ENCODE data around the gene SPATA4. TPM values are rescaled to one million over a fixed set of nuclear protein-coding genes. Genes with fewer than 3 reads are reported as not detected.

Gene SPATA4
- total RNA-seq, 1 donor from 2014 or later: not detected

DNA sequence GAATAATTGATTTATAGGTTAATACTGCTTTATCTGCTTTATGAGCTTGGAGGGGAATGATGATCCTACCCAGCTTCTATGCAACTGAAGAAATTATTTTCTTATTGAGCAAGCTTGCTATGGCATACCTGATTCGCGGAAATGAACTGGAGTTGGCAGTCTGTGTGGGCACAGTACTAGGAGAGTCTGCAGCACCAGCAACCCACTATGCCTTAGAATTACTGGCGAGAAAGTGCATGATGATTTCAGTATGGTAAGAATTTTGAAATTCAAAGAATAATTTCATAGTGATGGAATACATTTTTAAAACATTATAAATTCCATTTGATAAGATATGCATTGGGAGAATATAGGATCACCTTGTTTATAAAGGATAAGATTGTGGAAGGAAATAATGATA, 32.3 kb downstream of the SPATA4 start:
- Mint-ChIP-seq H3K27ac (ENCODE audit: unreplicated experiment) (no peak overlapping the region), H3K27me3 (ENCODE audit: unreplicated experiment) (no peaks in the 10 kb centered on the region), H3K4me3 (ENCODE audit: unreplicated experiment) (no peak overlapping the region), H3K9me3 (ENCODE audit: unreplicated experiment) (no peaks in the 10 kb centered on the region), H3K4me1 (ENCODE audit: low read depth, unreplicated experiment) (no peaks in the 10 kb centered on the region), H3K36me3 (ENCODE audit: unreplicated experiment) (no peaks in the 10 kb centered on the region)
- TF ChIP-seq, protein P1, sequence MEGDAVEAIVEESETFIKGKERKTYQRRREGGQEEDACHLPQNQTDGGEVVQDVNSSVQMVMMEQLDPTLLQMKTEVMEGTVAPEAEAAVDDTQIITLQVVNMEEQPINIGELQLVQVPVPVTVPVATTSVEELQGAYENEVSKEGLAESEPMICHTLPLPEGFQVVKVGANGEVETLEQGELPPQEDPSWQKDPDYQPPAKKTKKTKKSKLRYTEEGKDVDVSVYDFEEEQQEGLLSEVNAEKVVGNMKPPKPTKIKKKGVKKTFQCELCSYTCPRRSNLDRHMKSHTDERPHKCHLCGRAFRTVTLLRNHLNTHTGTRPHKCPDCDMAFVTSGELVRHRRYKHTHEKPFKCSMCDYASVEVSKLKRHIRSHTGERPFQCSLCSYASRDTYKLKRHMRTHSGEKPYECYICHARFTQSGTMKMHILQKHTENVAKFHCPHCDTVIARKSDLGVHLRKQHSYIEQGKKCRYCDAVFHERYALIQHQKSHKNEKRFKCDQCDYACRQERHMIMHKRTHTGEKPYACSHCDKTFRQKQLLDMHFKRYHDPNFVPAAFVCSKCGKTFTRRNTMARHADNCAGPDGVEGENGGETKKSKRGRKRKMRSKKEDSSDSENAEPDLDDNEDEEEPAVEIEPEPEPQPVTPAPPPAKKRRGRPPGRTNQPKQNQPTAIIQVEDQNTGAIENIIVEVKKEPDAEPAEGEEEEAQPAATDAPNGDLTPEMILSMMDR (IDR thresholded peaks at IDR 0.05; ENCODE audit: partially characterized antibody, unreplicated experiment): no peak
- DNase-seq: no peak

GRCh38 chr4:176156656-176157055, 38.7 kb downstream of the SPATA4 start:
- TF ChIP-seq, protein P1 (IDR thresholded peaks at IDR 0.05; ENCODE audit: partially characterized antibody, unreplicated experiment): no peak
- H3K4me1 Mint-ChIP-seq (ENCODE audit: low read depth, unreplicated experiment): no peaks in the 10 kb centered on the region
- no peaks in the 10 kb centered on the region for H3K36me3 Mint-ChIP-seq (ENCODE audit: unreplicated experiment)
- no peaks in the 10 kb centered on the region for H3K27me3 Mint-ChIP-seq (ENCODE audit: unreplicated experiment)
- no peak overlapping the region for H3K4me3 Mint-ChIP-seq (ENCODE audit: unreplicated experiment)
- H3K9me3 Mint-ChIP-seq (ENCODE audit: unreplicated experiment): no peaks in the 10 kb centered on the region
- no peak overlapping the region for H3K27ac Mint-ChIP-seq (ENCODE audit: unreplicated experiment)
- no peak for DNase-seq

- Mint-ChIP-seq H3K36me3 (ENCODE audit: unreplicated experiment) (no peaks in the 10 kb centered on the region), H3K4me1 (ENCODE audit: low read depth, unreplicated experiment) (no peaks in the 10 kb centered on the region), H3K27me3 (ENCODE audit: unreplicated experiment) (no peaks in the 10 kb centered on the region), H3K9me3 (ENCODE audit: unreplicated experiment) (no peaks in the 10 kb centered on the region), H3K4me3 (ENCODE audit: unreplicated experiment) (no peak overlapping the region), H3K27ac (ENCODE audit: unreplicated experiment) (no peak overlapping the region)
- TF ChIP-seq, protein P1 (IDR thresholded peaks at IDR 0.05; ENCODE audit: partially characterized antibody, unreplicated experiment): no peak
- no peak for DNase-seq
Observed at GRCh38 chr4:176153124-176153523, 42.3 kb downstream of the SPATA4 start.

GRCh38 chr4:176150704-176151103, 44.7 kb downstream of the SPATA4 start:
- Mint-ChIP-seq H3K27ac (ENCODE audit: unreplicated experiment) (no peak overlapping the region), H3K4me3 (ENCODE audit: unreplicated experiment) (no peak overlapping the region), H3K36me3 (ENCODE audit: unreplicated experiment) (no peaks in the 10 kb centered on the region), H3K4me1 (ENCODE audit: low read depth, unreplicated experiment) (no peaks in the 10 kb centered on the region), H3K27me3 (ENCODE audit: unreplicated experiment) (no peaks in the 10 kb centered on the region), H3K9me3 (ENCODE audit: unreplicated experiment) (no peaks in the 10 kb centered on the region)
- TF ChIP-seq, protein P1 (IDR thresholded peaks at IDR 0.05; ENCODE audit: partially characterized antibody, unreplicated experiment): no peak
- DNase-seq: no peak

DNA sequence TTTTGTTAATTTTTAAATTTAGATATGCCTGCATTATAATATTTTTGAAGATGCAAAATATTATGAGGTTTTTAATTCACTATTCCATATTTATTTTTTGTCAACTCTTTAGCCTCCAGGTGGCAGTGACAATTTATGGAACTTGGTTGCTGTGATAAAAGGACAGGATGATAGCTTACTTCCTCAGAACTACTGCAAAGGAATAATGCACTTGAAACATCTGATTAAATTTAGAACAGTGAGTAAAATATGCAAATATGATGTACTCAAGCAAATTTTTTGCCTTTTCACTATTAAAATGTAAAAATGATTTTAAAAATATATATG, 45.1 kb downstream of the SPATA4 start:
- TF ChIP-seq, protein P1 (IDR thresholded peaks at IDR 0.05; ENCODE audit: partially characterized antibody, unreplicated experiment): no peak
- Mint-ChIP-seq H3K27me3 (ENCODE audit: unreplicated experiment) (no peaks in the 10 kb centered on the region), H3K27ac (ENCODE audit: unreplicated experiment) (no peak overlapping the region), H3K9me3 (ENCODE audit: unreplicated experiment) (no peaks in the 10 kb centered on the region), H3K36me3 (ENCODE audit: unreplicated experiment) (no peaks in the 10 kb centered on the region), H3K4me3 (ENCODE audit: unreplicated experiment) (no peak overlapping the region), H3K4me1 (ENCODE audit: low read depth, unreplicated experiment) (no peaks in the 10 kb centered on the region)
- no peak for DNase-seq

Measured in glutamatergic neuron (in vitro differentiated cells).